Karpas-422 (cell line): ENCODE data around the gene INPP5F. TPM values are rescaled to one million over a fixed set of nuclear protein-coding genes. Genes with fewer than 3 reads are reported as not detected.
A peak's percentile ranks its signal among the peaks of the same experiment; 100 is the strongest.

ENCODE experiments used
- DNase-seq: peaks from one replicate; pipeline ENCODE4 v3.0.0-alpha.2; 2015
- H2AFZ ChIP-seq: fragments of 200-600 bp; sonication (generic); 2 replicates; pipeline ENCODE4 v1.6.1; 2014; ENCODE audit warnings: antibody characterized with exemption, low read length, mixed read lengths
- H3K27ac ChIP-seq: fragments of 200-600 bp; sonication (generic); 2 replicates; pipeline ENCODE4 v1.5.1; 2014; ENCODE audit warnings: mild to moderate bottlenecking, low read length, moderate library complexity
- H3K27me3 ChIP-seq: fragments of 200-600 bp; sonication (generic); 2 replicates; pipeline ENCODE4 v1.6.1; 2014; ENCODE audit warnings: low read length, mixed read lengths
- H3K36me3 ChIP-seq: fragments of 200-600 bp; sonication (generic); 2 replicates; pipeline ENCODE4 v1.6.1; 2014; ENCODE audit warnings: low read length, mixed read lengths; ENCODE audit not compliant: insufficient read depth
- H3K4me1 ChIP-seq: fragments of 200-600 bp; sonication (generic); 2 replicates; pipeline ENCODE4 v1.6.1; 2014; ENCODE audit warnings: mild to moderate bottlenecking, low read length, mixed read lengths
- H3K4me2 ChIP-seq: fragments of 200-600 bp; sonication (generic); 2 replicates; pipeline ENCODE4 v1.6.1; 2014; ENCODE audit warnings: low read length, low read depth, mild to moderate bottlenecking; ENCODE audit not compliant: poor library complexity, severe bottlenecking
- H3K4me3 ChIP-seq: fragments of 200-600 bp; sonication (generic); 2 replicates; pipeline ENCODE4 v1.5.1; 2014; ENCODE audit warnings: mild to moderate bottlenecking, antibody characterized with exemption, low read length, mixed read lengths
- H3K79me2 ChIP-seq: fragments of 200-600 bp; sonication (generic); 2 replicates; pipeline ENCODE4 v1.6.1; 2014; ENCODE audit warnings: mild to moderate bottlenecking, low read length, mixed read lengths
- H3K9ac ChIP-seq: fragments of 200-600 bp; sonication (generic); 2 replicates; pipeline ENCODE4 v1.6.0; 2014; ENCODE audit warnings: low read length
- H3K9me2 ChIP-seq: fragments of 200-600 bp; sonication (generic), shearing (Covaris generic); replicated peaks from 2 replicates; pipeline ENCODE4 v1.6.0; 2014; ENCODE audit warnings: mild to moderate bottlenecking, low read length, moderate library complexity; ENCODE audit not compliant: insufficient read depth
- H3K9me3 ChIP-seq: fragments of 300-700, 200-600 bp; sonication (generic); 2 replicates; pipeline ENCODE4 v1.6.1; 2014; ENCODE audit warnings: low read length, mixed read lengths
- H4K20me1 ChIP-seq: fragments of 200-600 bp; sonication (generic); 2 replicates; pipeline ENCODE4 v1.6.1; 2014; ENCODE audit warnings: mild to moderate bottlenecking, antibody characterized with exemption, low read length, low read depth; ENCODE audit not compliant: insufficient read depth
- total RNA-seq: library from RNA; depleted of rRNA; stranded (reverse); fragments of >200 nt; shearing (Covaris generic); gene quantifications from 2 replicates; pipeline ENCODE4 v1.2.3, GENCODE V29; 2014; ENCODE audit warnings: low replicate concordance

The INPP5F gene
- total RNA-seq, 1 experiment from 2014 or later: 5.6 TPM

DNA sequence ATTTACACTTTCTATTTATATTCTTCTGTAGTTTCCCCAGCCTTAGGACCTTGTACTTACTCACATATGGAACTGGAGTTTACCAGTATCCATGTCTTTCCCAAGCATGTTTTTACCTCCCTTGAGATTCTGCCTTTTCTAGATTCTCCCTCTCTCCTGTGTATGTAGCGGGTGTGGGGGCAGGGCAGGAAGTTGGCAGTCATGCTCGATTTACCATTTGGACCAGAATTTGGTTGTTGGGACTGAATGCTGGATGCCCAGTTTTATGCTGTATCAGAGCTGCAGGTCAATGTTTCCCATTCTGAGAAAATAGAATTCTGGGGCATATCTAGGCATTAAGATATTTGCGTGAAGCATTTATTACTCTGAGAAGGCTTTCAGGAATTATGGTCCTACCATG, 14.2 kb downstream of the INPP5F start:
- no peak overlapping the region for H3K4me3 ChIP-seq
- H3K79me2 ChIP-seq: no peaks in the 10 kb centered on the region
- H3K27ac ChIP-seq: no peak overlapping the region
- H3K36me3 ChIP-seq: no peaks in the 10 kb centered on the region
- DNase-seq: no peak
- no peak overlapping the region for H3K9ac ChIP-seq
- H3K9me2 ChIP-seq: no peaks in the 10 kb centered on the region
- H3K4me1 ChIP-seq: no peaks in the 10 kb centered on the region
- no peaks in the 10 kb centered on the region for H3K9me3 ChIP-seq
- no peak overlapping the region for H2AFZ ChIP-seq
- H3K27me3 ChIP-seq: no peaks in the 10 kb centered on the region
- H3K4me2 ChIP-seq: no peak overlapping the region
- no peaks in the 10 kb centered on the region for H4K20me1 ChIP-seq

- no peak overlapping the region for H3K4me2 ChIP-seq
- no peaks in the 10 kb centered on the region for H3K4me1 ChIP-seq
- H3K9me2 ChIP-seq: no peaks in the 10 kb centered on the region
- H3K79me2 ChIP-seq: no peaks in the 10 kb centered on the region
- H3K4me3 ChIP-seq: no peak overlapping the region
- no peaks in the 10 kb centered on the region for H3K36me3 ChIP-seq
- H3K27me3 ChIP-seq: no peaks in the 10 kb centered on the region
- H2AFZ ChIP-seq: no peak overlapping the region
- H3K9ac ChIP-seq: no peak overlapping the region
- H3K9me3 ChIP-seq: no peaks in the 10 kb centered on the region
- no peaks in the 10 kb centered on the region for H4K20me1 ChIP-seq
- H3K27ac ChIP-seq: no peak overlapping the region
- no peak for DNase-seq
Measured at GRCh38 chr10:119742947-119743648, 17.2 kb downstream of the INPP5F start.

- Histone ChIP-seq H3K36me3 (no peaks in the 10 kb centered on the region), H3K9me2 (no peaks in the 10 kb centered on the region), H3K79me2 (no peaks in the 10 kb centered on the region), H3K27ac (no peak overlapping the region), H3K9ac (no peak overlapping the region), H3K4me3 (no peak overlapping the region), H4K20me1 (no peaks in the 10 kb centered on the region), H3K4me1 (no peaks in the 10 kb centered on the region; the same call in 1 of the 2 replicates), H3K27me3 (no peaks in the 10 kb centered on the region), H2AFZ (no peak overlapping the region), H3K9me3 (no peaks in the 10 kb centered on the region), H3K4me2 (no peak overlapping the region)
- DNase-seq: no peak
Measured at GRCh38 chr10:119747940-119748339, 22.1 kb downstream of the INPP5F start.

- H3K4me3 ChIP-seq: no peak overlapping the region
- no peaks in the 10 kb centered on the region for H3K9me3 ChIP-seq
- H3K36me3 ChIP-seq: no peaks in the 10 kb centered on the region
- H3K4me1 ChIP-seq: no peaks in the 10 kb centered on the region; the same call in 1 of the 2 replicates
- no peaks in the 10 kb centered on the region for H3K9me2 ChIP-seq
- no peak overlapping the region for H3K27ac ChIP-seq
- H3K27me3 ChIP-seq: no peaks in the 10 kb centered on the region
- no peak overlapping the region for H3K9ac ChIP-seq
- no peak for DNase-seq
- H3K4me2 ChIP-seq: no peak overlapping the region
- no peaks in the 10 kb centered on the region for H3K79me2 ChIP-seq
- no peaks in the 10 kb centered on the region for H4K20me1 ChIP-seq
- H2AFZ ChIP-seq: no peak overlapping the region
Measured at GRCh38 chr10:119748871-119749270, 23.0 kb downstream of the INPP5F start.

- no peak overlapping the region for H2AFZ ChIP-seq
- no peak overlapping the region for H3K27ac ChIP-seq
- no peaks in the 10 kb centered on the region for H4K20me1 ChIP-seq
- H3K4me2 ChIP-seq: no peak overlapping the region
- no peak overlapping the region for H3K9ac ChIP-seq
- H3K27me3 ChIP-seq: no peaks in the 10 kb centered on the region
- no peaks in the 10 kb centered on the region; the same call in 1 of the 2 replicates for H3K4me1 ChIP-seq
- no peaks in the 10 kb centered on the region for H3K9me2 ChIP-seq
- no peaks in the 10 kb centered on the region for H3K36me3 ChIP-seq
- H3K4me3 ChIP-seq: no peak overlapping the region
- no peaks in the 10 kb centered on the region for H3K79me2 ChIP-seq
- DNase-seq: no peak
- H3K9me3 ChIP-seq: no peaks in the 10 kb centered on the region
Measured at GRCh38 chr10:119749455-119749854, 23.6 kb downstream of the INPP5F start.

DNA sequence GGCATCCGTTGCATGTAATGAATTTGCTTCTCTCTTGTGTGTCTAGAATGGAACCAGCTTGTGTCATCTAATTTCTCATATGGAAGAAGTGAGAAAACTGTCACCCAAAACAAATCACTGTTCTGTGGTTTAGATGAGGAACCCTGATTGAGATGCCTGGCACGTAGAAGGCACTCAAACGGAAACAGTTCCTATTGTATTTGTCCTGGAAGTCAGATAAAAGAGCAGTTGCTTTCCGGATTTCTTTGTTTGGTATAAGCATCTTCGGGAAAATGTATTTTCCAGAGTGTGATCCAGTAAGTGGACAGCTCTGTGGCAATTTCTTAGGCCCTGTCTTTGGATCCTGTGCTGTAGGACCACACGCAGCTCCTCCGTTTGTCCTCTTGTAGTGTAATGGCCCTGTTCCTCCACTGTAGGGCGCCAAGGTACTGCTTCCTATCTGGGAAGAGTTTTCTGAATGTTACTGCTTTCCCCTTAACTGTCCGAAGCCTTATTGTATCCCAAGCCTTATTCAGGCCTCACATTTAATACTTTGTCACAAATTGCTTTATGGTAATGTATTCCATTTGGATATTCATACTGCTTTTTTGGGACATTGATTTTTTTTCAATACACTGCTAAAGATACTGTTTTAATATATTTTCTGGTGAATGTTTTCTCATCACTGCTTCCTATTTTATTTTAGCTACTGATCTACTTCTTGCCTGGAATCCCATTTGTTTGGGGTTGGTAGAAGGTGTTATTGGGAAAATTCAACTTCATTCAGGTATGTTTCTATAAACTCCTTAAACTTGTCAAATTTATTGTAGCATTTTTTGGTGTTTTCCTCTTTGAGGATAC, 24.8 kb downstream of the INPP5F start:
- no peak overlapping the region for H3K27ac ChIP-seq
- H3K36me3 ChIP-seq: no peaks in the 10 kb centered on the region
- H3K79me2 ChIP-seq: no peaks in the 10 kb centered on the region
- H3K4me2 ChIP-seq: no peak overlapping the region
- no peaks in the 10 kb centered on the region for H3K9me2 ChIP-seq
- no peak overlapping the region for H2AFZ ChIP-seq
- H3K4me1 ChIP-seq: no peaks in the 10 kb centered on the region; the same call in 1 of the 2 replicates
- H4K20me1 ChIP-seq: no peaks in the 10 kb centered on the region
- H3K4me3 ChIP-seq: no peak overlapping the region
- peak; percentile 88 for DNase-seq
- H3K27me3 ChIP-seq: no peaks in the 10 kb centered on the region
- H3K9ac ChIP-seq: no peak overlapping the region
- H3K9me3 ChIP-seq: no peaks in the 10 kb centered on the region

DNA sequence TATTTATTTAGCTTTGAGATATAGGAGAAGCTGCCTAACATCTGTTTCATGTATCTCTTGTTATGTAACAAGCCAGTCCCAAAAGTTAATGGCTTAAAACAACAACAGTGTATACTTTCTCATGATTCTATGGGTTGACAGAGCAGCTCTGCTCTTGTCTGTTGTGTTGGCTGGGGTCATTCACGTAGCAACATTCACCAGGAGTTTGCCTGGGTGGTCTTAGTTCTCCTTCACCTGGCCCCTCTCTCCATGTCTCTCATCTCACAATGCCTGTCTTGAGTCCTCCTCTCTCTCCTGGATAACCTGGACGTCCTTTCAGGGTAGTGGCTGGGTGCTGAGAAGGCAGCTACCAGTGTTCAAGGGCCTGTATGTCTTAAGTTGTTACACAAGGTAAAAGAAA, 27.5 kb downstream of the INPP5F start:
- Histone ChIP-seq H3K27me3 (no peaks in the 10 kb centered on the region), H3K9me3 (no peaks in the 10 kb centered on the region), H4K20me1 (no peaks in the 10 kb centered on the region), H3K27ac (no peak overlapping the region), H3K9me2 (no peaks in the 10 kb centered on the region), H2AFZ (no peak overlapping the region), H3K4me1 (no peaks in the 10 kb centered on the region; the same call in 1 of the 2 replicates), H3K79me2 (no peaks in the 10 kb centered on the region), H3K4me3 (no peak overlapping the region), H3K9ac (no peak overlapping the region), H3K36me3 (no peaks in the 10 kb centered on the region), H3K4me2 (no peak overlapping the region)
- no peak for DNase-seq

GRCh38 chr10:119754085-119754484, 28.2 kb downstream of the INPP5F start:
- Histone ChIP-seq H3K4me3 (no peak overlapping the region), H4K20me1 (no peaks in the 10 kb centered on the region), H3K27ac (no peak overlapping the region), H3K9me3 (no peaks in the 10 kb centered on the region), H3K4me1 (no peaks in the 10 kb centered on the region; the same call in 1 of the 2 replicates), H3K36me3 (no peaks in the 10 kb centered on the region), H3K79me2 (no peaks in the 10 kb centered on the region), H3K9ac (no peak overlapping the region), H3K9me2 (no peaks in the 10 kb centered on the region), H3K27me3 (no peaks in the 10 kb centered on the region), H2AFZ (no peak overlapping the region), H3K4me2 (no peak overlapping the region)
- DNase-seq: no peak
